Measurements from ENCODE around the gene SHISA5.
"Not testable (repeated sequence)": the region's sequence is repeated elsewhere in the genome, so short reads cannot be mapped to it uniquely, and the experiment has no call there.

The SHISA5 gene

GRCh38 chr3:48477959-48478520 is 25.9 kb downstream of the SHISA5 start:
- DNase-seq (ENCODE audit: low spot score) = no peak

GRCh38 chr3:48476426-48477053 is 27.4 kb downstream of the SHISA5 start:
- no peak for DNase-seq (ENCODE audit: low spot score)

GRCh38 chr3:48475188-48475587 is 28.8 kb downstream of the SHISA5 start:
- no peak for DNase-seq (ENCODE audit: low spot score)

- DNase-seq (ENCODE audit: low spot score) = no peak
Observed at GRCh38 chr3:48474619-48475018, 29.4 kb downstream of the SHISA5 start.

- DNase-seq (ENCODE audit: low spot score) = not testable (repeated sequence)
Observed at GRCh38 chr3:48474031-48474430, 29.9 kb downstream of the SHISA5 start.

- DNase-seq (ENCODE audit: low spot score) = no peak
Observed at GRCh38 chr3:48473617-48473952, 30.4 kb downstream of the SHISA5 start.

- DNase-seq (ENCODE audit: low spot score) = peak; percentile 90
Observed at GRCh38 chr3:48472923-48473616, 30.9 kb downstream of the SHISA5 start.

GRCh38 chr3:48472673-48472922 is 31.4 kb downstream of the SHISA5 start:
- no peak for DNase-seq (ENCODE audit: low spot score)

GRCh38 chr3:48470286-48470685 is 33.7 kb downstream of the SHISA5 start:
- no peak for DNase-seq (ENCODE audit: low spot score)

GRCh38 chr3:48469046-48469915 is 34.7 kb downstream of the SHISA5 start:
- no peak for DNase-seq (ENCODE audit: low spot score)

GRCh38 chr3:48468329-48468731 is 35.6 kb downstream of the SHISA5 start:
- no peak for DNase-seq (ENCODE audit: low spot score)

- DNase-seq (ENCODE audit: low spot score) = no peak
Observed at GRCh38 chr3:48467473-48468267, 36.3 kb downstream of the SHISA5 start.

GRCh38 chr3:48467110-48467454 is 36.9 kb downstream of the SHISA5 start:
- no peak for DNase-seq (ENCODE audit: low spot score)

- DNase-seq (ENCODE audit: low spot score) = no peak
Observed at GRCh38 chr3:48466386-48467109, 37.4 kb downstream of the SHISA5 start.

- DNase-seq (ENCODE audit: low spot score) = peak; percentile 95
Observed at GRCh38 chr3:48465531-48466378, 38.2 kb downstream of the SHISA5 start.

- no peak for DNase-seq (ENCODE audit: low spot score)
Observed at GRCh38 chr3:48465237-48465530, 38.8 kb downstream of the SHISA5 start.

GRCh38 chr3:48464713-48465221 is 39.2 kb downstream of the SHISA5 start:
- DNase-seq (ENCODE audit: low spot score) = no peak

GRCh38 chr3:48463703-48464102 is 40.3 kb downstream of the SHISA5 start:
- no peak for DNase-seq (ENCODE audit: low spot score)

- DNase-seq (ENCODE audit: low spot score) = not testable (repeated sequence)
Observed at GRCh38 chr3:48461767-48462166, 42.2 kb downstream of the SHISA5 start.

GRCh38 chr3:48460517-48460902 is 43.5 kb downstream of the SHISA5 start:
- no peak for DNase-seq (ENCODE audit: low spot score)

Measured in left forelimb (tissue), 1 donor.